Measurements from ENCODE around the gene TRAF5.
"Not testable (repeated sequence)": the region's sequence is repeated elsewhere in the genome, so short reads cannot be mapped to it uniquely, and the experiment has no call there.

TRAF5 gene

DNA sequence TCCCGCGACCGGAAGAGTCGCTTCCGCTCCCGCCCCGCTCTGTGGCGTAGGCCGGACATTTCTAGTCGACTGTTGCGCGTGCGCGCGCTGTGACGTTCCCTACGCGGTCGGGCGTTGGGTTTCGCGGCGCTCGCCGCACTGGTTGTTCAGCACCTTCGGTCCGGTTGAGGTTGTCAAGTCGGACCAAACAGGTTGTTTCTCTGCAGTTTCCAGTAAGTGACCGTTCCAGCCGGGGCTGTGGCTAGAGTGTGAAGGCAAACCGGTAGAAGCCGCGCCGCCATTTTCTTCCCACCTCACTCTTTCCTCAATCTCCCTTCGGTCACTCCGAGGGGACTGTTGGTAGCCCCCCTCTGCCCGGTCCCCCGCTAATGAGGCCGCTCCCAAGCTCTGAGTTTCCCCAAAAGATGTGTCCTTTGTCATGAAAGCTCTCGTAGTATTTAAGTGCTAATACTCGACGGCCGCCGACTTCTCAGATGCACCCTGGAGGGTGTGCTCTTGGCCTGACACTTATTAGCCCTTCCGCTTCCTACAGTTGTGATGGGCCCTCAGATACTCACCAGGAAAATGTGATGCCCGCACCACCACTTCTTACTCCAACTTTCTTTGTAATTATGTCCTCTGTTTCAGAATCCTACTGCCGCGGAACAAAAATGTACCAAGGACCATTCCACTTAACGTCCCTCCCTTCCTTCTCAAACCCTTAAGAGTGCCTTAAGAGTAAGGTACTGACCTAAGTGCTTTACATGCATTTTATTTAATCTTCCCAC, 56.3 kb downstream of the TRAF5 start:
- Histone ChIP-seq H3K4me3 (ENCODE audit: low read depth, low read length) (peak overlapping the region; percentile 67), H3K9me3 (ENCODE audit: severe bottlenecking) (no peaks in the 10 kb centered on the region), H3K27me3 (ENCODE audit: insufficient read depth, low read depth, severe bottlenecking) (no peaks in the 10 kb centered on the region), H3K27ac (peak overlapping the region; percentile 94), H3K36me3 (peaks cover 2% of the 10 kb centered on the region; the same call in 1 of the 2 replicates)
- peak; percentile 98 for DNase-seq
- TF ChIP-seq, protein P1, sequence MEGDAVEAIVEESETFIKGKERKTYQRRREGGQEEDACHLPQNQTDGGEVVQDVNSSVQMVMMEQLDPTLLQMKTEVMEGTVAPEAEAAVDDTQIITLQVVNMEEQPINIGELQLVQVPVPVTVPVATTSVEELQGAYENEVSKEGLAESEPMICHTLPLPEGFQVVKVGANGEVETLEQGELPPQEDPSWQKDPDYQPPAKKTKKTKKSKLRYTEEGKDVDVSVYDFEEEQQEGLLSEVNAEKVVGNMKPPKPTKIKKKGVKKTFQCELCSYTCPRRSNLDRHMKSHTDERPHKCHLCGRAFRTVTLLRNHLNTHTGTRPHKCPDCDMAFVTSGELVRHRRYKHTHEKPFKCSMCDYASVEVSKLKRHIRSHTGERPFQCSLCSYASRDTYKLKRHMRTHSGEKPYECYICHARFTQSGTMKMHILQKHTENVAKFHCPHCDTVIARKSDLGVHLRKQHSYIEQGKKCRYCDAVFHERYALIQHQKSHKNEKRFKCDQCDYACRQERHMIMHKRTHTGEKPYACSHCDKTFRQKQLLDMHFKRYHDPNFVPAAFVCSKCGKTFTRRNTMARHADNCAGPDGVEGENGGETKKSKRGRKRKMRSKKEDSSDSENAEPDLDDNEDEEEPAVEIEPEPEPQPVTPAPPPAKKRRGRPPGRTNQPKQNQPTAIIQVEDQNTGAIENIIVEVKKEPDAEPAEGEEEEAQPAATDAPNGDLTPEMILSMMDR (IDR thresholded peaks at IDR 0.05; ENCODE audit: low read depth, low read length) = no peak

DNA sequence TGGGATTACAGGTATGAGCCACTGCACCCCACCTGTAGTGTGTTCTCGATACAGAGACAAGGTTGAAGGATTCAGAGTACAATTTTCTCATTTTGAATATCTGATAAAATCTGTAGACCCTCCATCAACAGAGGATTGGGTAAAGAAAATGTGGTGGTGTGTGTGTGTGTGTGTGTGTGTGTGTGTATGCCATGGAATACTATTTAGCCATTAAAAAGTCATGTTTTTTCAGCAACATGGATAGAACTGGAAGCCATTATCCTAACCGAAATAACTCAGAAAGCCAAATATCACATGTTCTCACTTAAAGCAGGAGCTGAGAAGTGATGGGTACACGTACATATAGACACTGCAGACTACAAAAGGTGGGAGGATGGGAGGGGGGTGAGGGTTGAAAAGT, 57.9 kb downstream of the TRAF5 start:
- Histone ChIP-seq H3K36me3 (peaks cover 2% of the 10 kb centered on the region; the same call in 1 of the 2 replicates), H3K27me3 (ENCODE audit: insufficient read depth, low read depth, severe bottlenecking) (no peaks in the 10 kb centered on the region), H3K27ac (no peak overlapping the region), H3K9me3 (ENCODE audit: severe bottlenecking) (no peaks in the 10 kb centered on the region), H3K4me3 (ENCODE audit: low read depth, low read length) (no peak overlapping the region)
- DNase-seq = no peak
- TF ChIP-seq, protein P1 (IDR thresholded peaks at IDR 0.05; ENCODE audit: low read depth, low read length) = no peak

GRCh38 chr1:211386921-211387320, 60.3 kb downstream of the TRAF5 start:
- no peak for DNase-seq
- TF ChIP-seq, protein P1 (IDR thresholded peaks at IDR 0.05; ENCODE audit: low read depth, low read length) = no peak
- no peak overlapping the region for H3K27ac ChIP-seq

GRCh38 chr1:211390829-211391228, 64.2 kb downstream of the TRAF5 start:
- not testable (repeated sequence) for DNase-seq; H3K27me3 ChIP-seq (ENCODE audit: insufficient read depth, low read depth, severe bottlenecking); H3K27ac ChIP-seq; H3K9me3 ChIP-seq (ENCODE audit: severe bottlenecking); H3K4me3 ChIP-seq (ENCODE audit: low read depth, low read length); H3K36me3 ChIP-seq

More at GRCh38 chr1:211386921-211387320, 60.3 kb downstream of the TRAF5 start:
- H3K9me3 ChIP-seq (ENCODE audit: severe bottlenecking) = no peaks in the 10 kb centered on the region
- H3K27me3 ChIP-seq (ENCODE audit: insufficient read depth, low read depth, severe bottlenecking) = no peaks in the 10 kb centered on the region
- H3K4me3 ChIP-seq (ENCODE audit: low read depth, low read length) = no peak overlapping the region
- H3K36me3 ChIP-seq = peaks cover 2% of the 10 kb centered on the region; the same call in 1 of the 2 replicates

- TF ChIP-seq, protein P1 (IDR thresholded peaks at IDR 0.05; ENCODE audit: low read depth, low read length) = no peak
- Histone ChIP-seq H3K27me3 (ENCODE audit: insufficient read depth, low read depth, severe bottlenecking) (no peaks in the 10 kb centered on the region), H3K4me3 (ENCODE audit: low read depth, low read length) (no peak overlapping the region), H3K9me3 (ENCODE audit: severe bottlenecking) (no peaks in the 10 kb centered on the region), H3K36me3 (peaks cover 12% of the 10 kb centered on the region), H3K27ac (no peak overlapping the region)
- no peak for DNase-seq
These were observed 66.6 kb downstream of the TRAF5 start for GRCh38 chr1:211393203-211393602.

GRCh38 chr1:211398266-211398930, 71.8 kb downstream of the TRAF5 start:
- H3K9me3 ChIP-seq (ENCODE audit: severe bottlenecking); H3K27me3 ChIP-seq (ENCODE audit: insufficient read depth, low read depth, severe bottlenecking); H3K4me3 ChIP-seq (ENCODE audit: low read depth, low read length); DNase-seq; H3K27ac ChIP-seq: not testable (repeated sequence)
- H3K36me3 ChIP-seq = peaks cover 12% of the 10 kb centered on the region

GRCh38 chr1:211399851-211400393, 73.3 kb downstream of the TRAF5 start:
- H3K9me3 ChIP-seq (ENCODE audit: severe bottlenecking); DNase-seq; H3K4me3 ChIP-seq (ENCODE audit: low read depth, low read length); H3K27me3 ChIP-seq (ENCODE audit: insufficient read depth, low read depth, severe bottlenecking); H3K36me3 ChIP-seq; H3K27ac ChIP-seq: not testable (repeated sequence)

DNA sequence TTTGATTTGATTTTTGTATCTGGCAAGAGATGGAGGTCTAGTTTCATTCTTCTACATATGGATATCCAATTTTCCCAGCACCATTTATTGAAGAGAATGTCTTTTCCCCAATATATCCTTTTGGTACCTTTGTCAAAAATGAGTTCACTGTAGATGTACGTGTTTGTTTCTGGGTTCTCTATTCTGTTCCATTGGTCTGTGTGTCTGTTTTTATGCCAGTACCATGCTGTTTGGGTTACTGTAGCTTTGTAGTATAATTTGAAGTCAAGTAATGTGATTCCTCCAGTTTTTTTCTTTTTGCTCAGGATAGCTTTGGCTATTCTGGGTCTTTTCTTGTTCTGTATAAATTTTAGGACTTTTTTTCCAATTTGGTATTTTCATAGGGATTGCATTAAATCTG, 75.1 kb downstream of the TRAF5 start:
- H3K36me3 ChIP-seq; DNase-seq; H3K27ac ChIP-seq; H3K27me3 ChIP-seq (ENCODE audit: insufficient read depth, low read depth, severe bottlenecking); H3K9me3 ChIP-seq (ENCODE audit: severe bottlenecking); H3K4me3 ChIP-seq (ENCODE audit: low read depth, low read length): not testable (repeated sequence)

GRCh38 chr1:211406086-211406485, 79.5 kb downstream of the TRAF5 start:
- not testable (repeated sequence) for H3K36me3 ChIP-seq; DNase-seq; H3K9me3 ChIP-seq (ENCODE audit: severe bottlenecking); H3K4me3 ChIP-seq (ENCODE audit: low read depth, low read length); H3K27ac ChIP-seq; H3K27me3 ChIP-seq (ENCODE audit: insufficient read depth, low read depth, severe bottlenecking)

- not testable (repeated sequence) for H3K27me3 ChIP-seq (ENCODE audit: insufficient read depth, low read depth, severe bottlenecking); H3K27ac ChIP-seq; DNase-seq; H3K4me3 ChIP-seq (ENCODE audit: low read depth, low read length); H3K9me3 ChIP-seq (ENCODE audit: severe bottlenecking); H3K36me3 ChIP-seq
These were observed 81.1 kb downstream of the TRAF5 start for GRCh38 chr1:211407749-211408148.

Measured in WERI-Rb-1 (cell line).